NCI-H524 treated with DMSO at 0.1 percent for 48 hours (cell line): ENCODE results near the gene KLF2.

Experiments
- DNase-seq: peaks from one replicate; lab custom pipeline; 2025; lab: John Stamatoyannopoulos, UW

The KLF2 gene

DNA sequence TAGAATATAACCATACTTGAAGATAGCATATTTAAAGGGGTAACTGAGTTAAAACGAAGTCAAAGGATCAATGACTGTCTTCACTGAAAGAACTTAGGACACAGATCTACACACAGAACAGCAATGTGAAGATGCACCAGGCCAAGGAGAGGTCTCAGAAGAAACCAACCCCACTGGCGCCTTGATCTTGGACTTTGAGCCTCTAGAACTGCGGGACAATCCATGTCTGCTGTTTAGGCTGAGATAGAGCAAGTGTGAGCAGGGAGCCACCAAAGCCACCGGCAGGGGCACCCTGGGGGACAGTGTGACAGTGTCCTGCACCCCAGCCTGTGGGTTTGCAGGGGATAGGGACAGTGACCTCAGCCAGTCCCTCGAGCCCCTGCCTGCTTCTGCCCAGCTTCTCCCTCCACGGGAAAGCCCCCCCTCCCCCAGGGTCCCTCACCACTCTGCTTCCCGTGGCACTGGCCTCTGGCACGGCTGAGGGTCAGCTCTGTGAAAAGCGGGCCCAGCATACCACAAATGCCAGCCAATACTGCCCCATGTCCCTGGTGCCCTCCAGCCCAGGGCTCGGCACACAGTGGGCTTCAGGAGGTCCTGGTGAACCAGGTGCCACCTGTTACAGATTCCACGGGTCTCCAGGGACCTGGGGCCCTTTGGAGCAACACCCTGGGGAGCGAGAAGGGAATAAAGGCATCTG, 40.8 kb downstream of the KLF2 start:
- no peak for DNase-seq

DNA sequence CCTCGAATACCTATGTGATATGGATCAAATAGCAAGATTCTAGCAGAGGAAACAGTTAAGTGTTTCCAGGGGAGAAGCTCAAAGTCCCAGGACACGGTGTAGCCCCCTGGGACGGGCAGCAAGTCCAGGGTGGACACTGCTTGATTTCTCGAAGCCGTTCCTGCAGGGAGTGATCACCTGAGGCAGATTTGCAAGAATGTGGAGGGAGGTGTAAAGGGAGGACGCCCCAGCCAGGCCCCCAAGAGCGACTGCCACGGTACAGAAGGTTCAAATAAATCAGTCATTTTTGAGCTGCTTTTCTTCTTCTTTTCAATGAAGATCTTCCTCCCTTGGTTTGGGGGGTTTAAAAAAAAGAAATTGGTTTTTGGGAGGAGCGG, 41.4 kb downstream of the KLF2 start:
- no peak for DNase-seq

DNA sequence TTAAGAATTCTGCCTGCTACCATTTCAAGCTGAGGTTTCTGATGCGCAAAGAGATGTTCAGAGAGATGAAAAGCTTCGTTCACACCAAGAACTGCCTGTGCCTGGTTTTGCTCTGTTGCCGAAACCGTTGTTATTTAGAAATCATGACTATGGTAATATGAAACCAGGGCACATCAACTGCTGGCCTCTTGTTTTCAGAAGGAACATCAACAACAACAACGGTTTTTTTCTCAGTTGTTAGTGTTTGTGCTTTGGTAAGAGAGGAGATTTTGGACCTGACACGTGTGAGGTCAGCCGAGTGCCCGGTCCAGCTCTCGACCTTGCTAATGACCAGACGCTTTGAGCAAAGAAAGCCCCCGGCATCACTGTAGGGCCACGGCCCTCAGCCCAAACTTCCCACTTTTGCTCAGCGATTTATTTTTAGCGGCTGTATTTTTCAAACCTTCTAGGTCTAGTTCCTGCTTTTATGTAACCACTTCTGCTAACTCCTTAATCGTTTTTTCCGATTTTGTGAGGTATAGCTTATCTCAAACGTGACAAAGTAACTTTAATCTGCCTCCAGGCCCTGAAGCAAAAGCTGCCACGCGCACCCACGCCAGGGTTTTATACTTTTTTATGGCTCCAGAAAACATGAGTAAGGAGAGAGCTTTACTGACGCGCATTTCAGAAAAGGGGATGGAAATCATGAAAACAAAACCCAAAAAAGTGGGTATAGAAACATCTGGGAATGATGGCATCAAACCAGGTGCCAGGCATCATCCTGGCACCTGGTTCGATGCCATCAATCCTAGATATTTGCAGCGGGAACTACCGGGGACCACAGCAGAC, 42.0 kb downstream of the KLF2 start:
- no peak for DNase-seq

DNA sequence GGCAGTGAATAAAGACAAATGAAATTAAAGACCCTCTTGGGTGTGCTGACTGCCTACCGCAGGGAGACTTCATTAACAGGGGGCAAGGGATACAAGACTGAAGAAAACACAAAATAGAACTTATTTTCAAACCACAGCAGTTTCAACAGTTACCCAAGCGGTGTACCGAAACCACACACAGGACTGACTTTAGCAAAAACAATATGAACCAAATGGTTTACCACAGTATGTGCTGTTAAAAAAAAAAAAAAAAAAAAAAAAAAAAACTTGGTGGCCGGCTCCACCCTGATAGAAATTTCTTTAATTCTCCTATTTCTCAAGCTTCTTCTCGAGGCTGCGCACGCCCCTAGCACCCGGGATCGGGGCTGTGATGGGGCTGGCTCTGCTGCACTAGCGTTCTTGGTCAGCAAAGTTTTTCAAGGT, 42.6 kb downstream of the KLF2 start:
- no peak for DNase-seq

DNA sequence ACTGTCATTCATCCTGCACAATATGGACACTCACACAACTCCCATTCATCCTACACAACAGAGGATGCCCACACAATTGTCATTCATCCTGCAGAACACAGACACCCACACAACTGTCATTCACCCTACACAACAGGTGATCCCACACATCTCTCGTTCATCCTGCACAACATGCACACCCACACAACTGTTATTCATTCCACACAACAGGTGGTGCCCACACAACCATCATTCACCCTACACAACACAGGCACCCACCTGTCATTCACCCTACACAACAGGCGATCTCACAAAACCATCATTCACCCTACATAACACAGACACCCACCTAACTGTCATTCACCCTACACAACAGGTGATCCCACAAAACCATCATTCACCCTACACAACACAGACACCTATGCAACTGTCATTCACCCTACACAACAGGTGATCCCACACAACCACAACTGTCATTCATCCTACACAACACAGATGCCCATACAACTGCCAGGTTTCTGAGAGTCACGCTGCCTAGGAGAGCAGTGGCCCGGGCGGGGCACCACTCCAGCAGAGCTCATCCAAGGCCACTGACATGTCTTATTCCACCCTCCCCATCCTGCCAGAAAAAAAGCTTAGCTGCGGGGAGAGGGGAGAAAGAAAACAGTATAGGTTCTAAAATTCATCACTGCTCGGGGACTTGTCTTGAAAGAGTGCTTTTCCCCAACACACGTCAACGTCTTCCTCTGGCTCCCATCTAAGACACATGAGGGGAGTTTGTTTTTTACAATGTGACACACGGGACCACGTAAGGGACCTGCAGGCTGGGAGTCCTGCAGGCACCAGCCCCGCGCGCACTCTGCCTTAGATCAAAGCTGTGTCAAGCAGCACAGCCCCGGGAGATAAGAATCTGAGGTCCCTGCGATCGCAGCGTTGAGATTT, 44.0 kb downstream of the KLF2 start:
- DNase-seq: no peak

DNA sequence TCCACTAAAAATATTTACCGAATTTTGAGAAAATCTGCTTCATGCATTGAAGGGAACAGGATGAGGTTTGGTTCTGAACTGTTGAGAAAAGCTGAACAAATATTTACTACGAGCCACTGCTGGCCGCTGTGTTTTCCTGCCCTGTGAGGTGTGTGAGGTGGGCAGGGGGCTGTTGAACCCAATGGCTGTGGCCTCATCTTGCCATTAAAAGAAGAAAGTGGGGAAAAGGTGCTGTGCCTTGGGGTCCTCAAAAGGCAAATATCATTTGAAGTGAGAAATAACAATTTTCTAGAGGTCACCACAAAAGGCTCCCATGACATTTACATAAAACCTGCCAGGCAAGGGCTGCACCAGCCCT, 44.7 kb downstream of the KLF2 start:
- DNase-seq: no peak

DNA sequence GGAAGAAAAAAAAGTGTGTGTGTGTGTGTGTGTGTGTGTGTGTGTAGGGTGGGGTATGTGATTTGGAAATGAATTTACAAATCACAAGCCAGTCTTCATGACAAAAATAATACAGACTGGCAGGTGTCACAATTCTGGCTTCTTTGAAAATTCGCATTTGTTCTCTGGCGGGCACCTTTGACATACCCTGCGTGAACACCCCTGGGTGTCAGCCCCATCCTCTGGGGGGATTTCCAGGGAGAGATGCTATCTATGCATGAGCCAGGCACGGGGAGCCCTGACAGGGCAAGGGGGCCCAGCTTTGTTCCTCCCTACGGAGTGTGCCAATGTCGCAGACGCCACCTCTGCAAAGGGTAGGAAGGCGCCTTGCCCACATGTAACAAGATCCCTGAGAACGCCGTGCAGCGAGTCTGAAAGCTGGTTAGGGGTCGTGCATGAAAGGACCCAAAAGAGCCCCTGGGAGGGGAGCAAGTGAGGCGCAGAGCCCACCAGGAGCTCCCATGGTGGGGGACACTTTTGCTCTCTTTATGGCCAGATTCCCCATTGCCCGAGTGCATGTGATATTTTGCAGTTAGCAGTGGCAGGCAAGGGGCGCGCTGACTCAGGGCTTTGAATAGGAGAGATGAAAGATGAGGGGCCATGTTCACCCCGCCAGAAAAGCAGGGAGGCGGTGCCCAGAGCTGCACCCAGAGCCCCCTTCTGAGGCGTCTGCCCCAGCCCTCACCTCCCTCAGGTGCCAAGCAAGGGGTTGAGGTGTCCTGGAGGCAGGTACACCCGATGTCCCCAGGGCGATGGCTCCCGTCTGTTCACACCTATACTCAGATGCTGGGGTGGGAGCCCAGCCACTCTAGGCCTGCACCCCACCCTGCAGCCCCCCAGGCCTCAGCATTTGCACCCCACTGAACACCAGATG, 45.3 kb downstream of the KLF2 start:
- DNase-seq: no peak

DNA sequence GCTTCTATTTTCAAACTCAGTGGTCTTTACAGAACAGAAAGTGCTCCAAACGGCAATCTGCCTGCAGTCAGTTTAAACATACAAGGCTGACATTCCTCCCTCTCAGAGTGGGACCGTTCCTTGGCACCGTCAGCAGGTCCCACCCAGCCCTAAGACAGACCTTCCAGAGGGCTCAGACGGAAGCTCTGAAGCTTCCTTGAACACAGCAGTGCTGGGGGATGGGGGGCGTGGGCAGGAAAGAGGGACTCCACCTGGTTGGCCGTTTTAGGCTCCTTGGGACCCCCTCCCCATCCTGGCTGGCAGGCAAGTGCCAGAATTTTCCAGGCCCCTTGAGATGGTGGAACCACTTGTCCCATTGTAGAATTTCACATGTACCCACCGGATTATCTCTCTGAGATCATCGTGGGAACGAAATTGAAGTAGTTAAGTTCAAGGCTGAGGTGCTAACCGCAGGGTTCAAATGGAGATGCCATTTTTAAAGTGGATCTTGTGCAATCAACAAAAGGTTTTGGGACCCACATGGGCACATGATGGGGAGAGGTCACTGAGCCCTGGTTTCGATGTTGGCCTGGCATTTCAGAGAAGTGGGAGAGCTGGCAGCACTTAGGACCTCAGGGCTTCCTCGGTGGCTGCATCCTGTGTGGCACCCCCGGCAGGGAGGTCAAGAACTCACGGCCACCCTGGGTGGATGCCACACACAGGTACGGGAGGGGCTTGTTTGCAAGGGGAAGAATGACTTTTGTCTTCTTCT, 46.2 kb downstream of the KLF2 start:
- DNase-seq: no peak

DNA sequence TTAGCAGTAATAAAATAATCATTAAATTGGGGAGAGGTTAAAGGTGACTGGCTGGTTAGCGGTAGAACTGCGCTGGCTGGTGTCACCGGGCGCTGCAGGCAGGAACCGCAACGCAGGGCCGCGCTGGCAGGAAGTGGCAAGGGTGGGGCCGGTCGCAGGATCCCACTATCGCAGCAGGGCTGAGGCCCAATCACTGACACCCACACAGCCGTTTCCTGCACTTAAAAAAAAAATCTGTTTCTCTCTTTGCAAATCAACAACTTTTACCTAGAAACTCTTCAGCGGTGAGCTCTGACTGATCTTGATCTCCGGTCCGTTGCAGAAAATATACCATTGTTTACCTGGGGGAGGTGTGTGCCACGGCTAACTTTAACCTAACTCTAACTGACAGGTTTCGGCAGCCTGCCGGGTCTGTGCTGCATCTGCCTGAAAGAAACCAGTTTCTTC, 46.9 kb downstream of the KLF2 start:
- no peak for DNase-seq

DNA sequence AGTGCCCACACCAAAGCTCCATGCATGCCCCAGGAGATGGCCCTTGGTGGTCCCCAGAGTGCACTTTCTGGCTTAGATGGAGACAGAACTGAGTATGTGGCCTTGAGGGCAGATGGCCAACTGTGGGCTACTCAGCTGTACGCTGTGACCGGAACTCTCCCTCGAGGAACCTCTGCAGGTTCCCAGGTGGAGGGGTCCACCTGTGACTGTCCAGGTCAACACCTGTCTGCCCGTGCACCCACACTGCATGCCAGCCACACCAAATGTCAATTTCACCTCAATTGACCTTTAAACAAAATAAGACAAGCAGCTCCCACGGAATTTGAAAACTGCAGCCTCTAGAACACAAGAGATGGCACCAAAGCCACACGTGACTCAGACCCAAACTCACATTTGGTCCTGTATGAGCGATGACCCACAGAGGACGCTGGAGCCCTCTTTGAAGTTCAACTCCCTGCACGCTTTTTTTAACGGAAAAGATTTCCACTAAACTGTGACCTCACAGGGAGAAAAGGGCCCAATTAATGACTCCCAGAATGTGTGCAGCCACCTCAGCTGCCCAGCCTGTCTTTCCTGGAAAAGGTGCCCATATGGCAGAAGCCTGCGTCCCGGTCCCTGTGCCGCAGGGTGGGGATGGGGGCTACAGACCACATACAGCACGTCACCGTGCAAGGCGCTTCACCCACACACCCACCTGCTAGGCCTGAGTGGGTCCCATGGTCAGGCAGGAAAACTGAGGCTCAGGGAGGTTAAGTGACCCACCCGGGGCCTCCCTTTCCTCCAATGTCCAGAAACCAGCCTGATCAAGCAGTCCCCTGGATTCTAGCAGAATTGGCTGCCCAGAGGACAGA, 47.7 kb downstream of the KLF2 start:
- DNase-seq: no peak

DNA sequence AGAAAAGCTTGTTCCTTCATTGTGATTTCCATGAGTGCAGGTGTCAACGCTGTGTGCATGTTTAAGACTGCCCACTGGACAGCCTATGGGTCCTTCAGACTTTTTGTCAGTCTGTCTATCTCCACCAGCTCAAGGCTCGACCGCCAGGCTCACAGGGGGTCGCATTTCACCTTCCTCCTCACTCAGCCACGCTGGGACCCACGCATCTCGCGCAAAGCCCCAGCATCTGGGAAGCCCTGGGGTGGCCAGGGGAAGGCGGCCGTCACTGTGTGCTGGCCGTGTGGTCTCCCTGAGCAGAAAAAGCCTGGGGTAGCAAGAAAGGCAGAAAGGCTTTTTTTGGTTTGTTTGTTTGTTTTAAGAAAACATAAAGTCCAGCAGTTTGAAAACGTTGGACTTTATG, 48.5 kb downstream of the KLF2 start:
- no peak for DNase-seq

DNA sequence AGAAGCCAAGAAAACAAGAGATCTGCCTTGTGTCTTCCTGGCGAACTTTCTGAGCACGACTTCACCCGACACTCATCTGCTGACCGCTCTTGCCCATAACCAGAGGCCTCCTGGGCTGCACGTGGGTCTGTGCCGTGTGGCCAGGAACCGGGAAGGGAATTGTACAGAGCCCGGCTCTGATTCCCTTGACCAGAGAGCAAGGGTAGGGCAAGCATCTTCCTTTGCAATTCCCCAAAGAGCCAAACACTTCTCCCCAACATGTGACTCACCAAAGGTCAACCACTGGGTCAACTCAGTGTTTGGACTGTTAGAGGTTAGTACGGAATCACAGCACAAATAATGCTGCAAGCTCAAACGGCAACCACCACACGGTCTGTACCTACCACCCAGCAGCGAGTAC, 48.9 kb downstream of the KLF2 start:
- no peak for DNase-seq

DNA sequence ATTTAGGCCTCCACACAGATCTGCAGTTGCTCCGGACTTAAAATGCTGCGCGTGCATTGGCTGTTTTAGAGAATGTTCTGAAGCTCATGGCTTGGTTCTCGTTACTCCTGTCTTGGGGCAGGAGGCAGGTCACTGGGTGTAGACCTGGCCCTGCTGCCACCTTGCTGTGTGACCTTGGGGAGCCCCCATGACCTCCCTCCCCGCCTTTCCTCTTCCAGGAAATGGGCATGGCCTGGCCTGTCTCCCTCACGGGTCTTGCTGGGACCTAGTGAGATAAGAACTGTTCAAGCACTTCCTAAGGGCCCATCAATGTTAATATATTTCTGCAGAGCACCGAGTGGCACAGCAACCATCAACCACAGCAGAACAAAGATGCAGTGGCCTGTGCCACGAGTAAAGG, 49.4 kb downstream of the KLF2 start:
- no peak for DNase-seq

DNA sequence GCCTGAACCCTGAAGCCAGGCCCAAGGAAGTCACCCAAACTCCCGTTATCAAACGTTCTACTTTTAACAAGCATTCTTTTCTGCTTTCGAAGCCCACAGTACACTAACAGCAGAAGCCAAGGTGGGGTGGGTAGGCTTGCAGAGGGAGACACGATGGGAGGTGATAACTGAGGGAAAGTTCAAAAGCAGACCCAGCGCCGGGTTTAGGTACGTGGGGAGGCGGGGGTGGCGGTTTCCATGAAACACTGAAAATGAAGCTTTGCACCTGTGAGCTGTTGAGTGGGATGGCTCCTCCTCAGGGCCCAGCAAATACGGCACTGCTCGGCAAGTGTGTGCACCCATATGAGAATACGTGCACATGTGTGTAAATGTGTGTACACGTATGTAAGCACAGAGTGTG, 49.8 kb downstream of the KLF2 start:
- DNase-seq: no peak

DNA sequence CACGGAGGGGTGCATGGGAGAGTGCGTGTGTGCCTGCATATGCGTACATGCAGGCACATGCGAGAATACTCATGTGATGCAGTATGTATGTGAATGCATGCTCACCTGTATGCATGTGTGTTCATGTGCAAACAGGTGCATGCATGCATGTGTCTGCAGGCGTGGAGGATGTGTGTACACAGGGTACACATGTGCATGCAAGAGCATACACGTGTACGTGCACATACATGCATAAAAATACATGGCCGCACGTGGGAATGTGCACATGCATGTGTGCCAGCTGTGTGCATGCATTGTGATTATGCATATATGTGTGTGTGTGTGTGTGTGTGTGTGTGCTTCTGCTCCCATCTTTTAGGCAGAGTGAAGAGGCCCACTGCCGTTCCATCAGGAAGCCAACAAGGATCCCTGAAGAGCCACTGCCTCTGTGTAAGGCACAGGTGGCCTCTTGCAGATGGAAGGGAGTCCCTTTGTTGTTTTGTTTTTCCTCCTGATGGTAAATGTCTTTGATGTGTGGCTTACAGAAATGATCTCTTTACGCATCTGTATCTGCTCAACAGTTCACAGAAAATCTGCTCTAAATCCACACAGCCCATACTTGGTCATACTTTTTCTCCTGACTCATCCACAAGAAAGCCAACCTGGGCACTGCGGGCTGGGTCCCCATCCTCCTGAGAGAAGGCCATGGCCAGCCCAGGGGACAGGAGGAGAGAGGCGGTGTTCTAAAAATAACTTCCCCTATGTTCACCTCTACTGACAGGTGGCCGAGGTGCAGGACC, 50.7 kb downstream of the KLF2 start:
- no peak for DNase-seq

DNA sequence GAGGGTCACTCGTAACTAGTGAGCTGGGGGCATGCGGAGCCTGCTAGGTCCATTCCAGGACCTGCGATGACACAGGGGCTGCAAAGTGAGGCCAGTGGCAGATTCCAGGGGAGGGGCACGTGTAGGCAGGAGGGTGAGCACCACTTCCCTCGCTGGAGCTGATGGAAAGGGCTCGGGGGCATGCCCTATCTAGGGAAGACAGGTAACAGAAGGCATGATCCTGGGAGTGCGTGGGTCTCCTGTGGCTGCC, 51.2 kb downstream of the KLF2 start:
- DNase-seq: no peak

DNA sequence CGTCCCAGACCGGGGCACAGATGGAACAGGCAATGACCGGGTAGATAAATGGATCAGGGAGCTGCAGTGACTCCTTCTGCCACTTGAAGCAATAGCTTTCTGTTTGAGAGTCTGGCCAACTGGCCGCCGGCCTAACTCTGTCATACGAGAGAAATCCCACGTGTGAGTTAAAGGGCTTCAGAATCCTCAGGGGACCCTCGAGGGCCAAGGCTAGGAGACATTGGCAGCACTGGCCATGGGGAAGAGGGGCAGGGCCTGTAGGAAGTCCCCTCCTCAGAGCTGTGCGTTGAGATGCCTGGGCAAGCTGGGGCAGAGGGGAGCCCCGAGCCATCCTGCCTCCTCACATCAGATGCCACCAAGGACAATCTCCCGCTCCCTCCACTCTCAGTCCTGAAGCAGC, 51.6 kb downstream of the KLF2 start:
- no peak for DNase-seq

DNA sequence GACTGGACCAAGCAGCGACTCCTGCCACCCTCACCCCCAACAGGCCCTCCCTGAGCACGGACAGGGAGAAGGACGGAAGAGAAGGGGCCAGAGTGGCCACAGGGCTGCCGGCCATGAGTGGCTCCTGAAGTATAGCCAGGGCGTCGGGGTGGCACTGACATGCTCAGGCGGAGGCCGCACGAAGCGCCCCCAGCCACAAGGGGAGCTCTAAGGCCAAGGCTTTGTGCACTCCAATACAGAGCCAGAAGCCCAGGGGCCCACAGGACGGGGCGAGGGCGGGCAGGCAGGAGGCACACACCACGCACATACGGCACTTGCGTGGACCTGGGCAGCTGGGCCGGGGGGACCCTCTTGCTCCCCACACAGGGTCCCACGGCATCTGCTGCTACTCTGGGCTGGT, 52.0 kb downstream of the KLF2 start:
- no peak for DNase-seq

DNA sequence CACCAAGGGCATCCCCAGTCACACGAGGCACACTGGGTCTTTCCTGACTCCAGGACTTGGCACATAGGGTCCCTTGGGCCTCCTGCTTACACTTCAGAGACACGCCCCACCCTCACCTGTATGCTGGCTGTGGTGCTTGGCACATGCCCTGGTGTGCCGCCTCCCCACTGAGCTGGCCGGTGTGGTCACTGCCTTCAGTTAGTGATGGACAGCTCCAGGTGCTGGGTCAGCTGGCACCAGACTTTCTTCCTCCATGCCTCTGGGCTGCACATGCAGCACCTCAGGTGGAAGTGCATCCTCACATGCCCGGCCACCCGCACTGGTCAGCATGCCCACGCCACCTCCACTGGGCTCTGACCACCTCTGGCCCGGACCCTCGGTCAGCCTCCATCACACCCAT, 52.9 kb downstream of the KLF2 start:
- DNase-seq: no peak
